ENCODE data around the gene TRIM47. TPM values are rescaled to one million over a fixed set of nuclear protein-coding genes. Genes with fewer than 3 reads are reported as not detected.

TRIM47 gene
- total and polyA plus RNA-seq, 2 of the 13 experiments (the other 11 are each of a cell fraction or from before 2014, with no cell fraction given), result 33.5 to 82.0 TPM

- no peak for TF ChIP-seq ZNF598 (CRISPR knock-in tag; IDR thresholded peaks at IDR 0.05; ENCODE audit: borderline replicate concordance)
- TF ChIP-seq ZNF772 (CRISPR knock-in tag; IDR thresholded peaks at IDR 0.05), result no peak
- TF ChIP-seq ZNF317 (CRISPR knock-in tag; IDR thresholded peaks at IDR 0.05), result no peak
- TF ChIP-seq, protein P1, sequence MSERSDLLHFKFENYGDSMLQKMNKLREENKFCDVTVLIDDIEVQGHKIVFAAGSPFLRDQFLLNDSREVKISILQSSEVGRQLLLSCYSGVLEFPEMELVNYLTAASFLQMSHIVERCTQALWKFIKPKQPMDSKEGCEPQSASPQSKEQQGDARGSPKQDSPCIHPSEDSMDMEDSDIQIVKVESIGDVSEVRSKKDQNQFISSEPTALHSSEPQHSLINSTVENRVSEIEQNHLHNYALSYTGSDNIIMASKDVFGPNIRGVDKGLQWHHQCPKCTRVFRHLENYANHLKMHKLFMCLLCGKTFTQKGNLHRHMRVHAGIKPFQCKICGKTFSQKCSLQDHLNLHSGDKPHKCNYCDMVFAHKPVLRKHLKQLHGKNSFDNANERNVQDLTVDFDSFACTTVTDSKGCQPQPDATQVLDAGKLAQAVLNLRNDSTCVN (CRISPR knock-in tag; IDR thresholded peaks at IDR 0.05; ENCODE audit: borderline replicate concordance), result peak; percentile 33; the same call in 1 of the 2 replicates
- TF ChIP-seq ZNF746 (CRISPR knock-in tag; IDR thresholded peaks at IDR 0.05), result no peak
- TF ChIP-seq, protein P2, sequence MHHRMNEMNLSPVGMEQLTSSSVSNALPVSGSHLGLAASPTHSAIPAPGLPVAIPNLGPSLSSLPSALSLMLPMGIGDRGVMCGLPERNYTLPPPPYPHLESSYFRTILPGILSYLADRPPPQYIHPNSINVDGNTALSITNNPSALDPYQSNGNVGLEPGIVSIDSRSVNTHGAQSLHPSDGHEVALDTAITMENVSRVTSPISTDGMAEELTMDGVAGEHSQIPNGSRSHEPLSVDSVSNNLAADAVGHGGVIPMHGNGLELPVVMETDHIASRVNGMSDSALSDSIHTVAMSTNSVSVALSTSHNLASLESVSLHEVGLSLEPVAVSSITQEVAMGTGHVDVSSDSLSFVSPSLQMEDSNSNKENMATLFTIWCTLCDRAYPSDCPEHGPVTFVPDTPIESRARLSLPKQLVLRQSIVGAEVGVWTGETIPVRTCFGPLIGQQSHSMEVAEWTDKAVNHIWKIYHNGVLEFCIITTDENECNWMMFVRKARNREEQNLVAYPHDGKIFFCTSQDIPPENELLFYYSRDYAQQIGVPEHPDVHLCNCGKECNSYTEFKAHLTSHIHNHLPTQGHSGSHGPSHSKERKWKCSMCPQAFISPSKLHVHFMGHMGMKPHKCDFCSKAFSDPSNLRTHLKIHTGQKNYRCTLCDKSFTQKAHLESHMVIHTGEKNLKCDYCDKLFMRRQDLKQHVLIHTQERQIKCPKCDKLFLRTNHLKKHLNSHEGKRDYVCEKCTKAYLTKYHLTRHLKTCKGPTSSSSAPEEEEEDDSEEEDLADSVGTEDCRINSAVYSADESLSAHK (CRISPR knock-in tag; IDR thresholded peaks at IDR 0.05; ENCODE audit: borderline replicate concordance), result no peak
- TF ChIP-seq, protein P3, sequence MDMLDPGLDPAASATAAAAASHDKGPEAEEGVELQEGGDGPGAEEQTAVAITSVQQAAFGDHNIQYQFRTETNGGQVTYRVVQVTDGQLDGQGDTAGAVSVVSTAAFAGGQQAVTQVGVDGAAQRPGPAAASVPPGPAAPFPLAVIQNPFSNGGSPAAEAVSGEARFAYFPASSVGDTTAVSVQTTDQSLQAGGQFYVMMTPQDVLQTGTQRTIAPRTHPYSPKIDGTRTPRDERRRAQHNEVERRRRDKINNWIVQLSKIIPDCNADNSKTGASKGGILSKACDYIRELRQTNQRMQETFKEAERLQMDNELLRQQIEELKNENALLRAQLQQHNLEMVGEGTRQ (IDR thresholded peaks at IDR 0.05; ENCODE audit: low read depth, low read length), result no peak
- TF ChIP-seq, protein P3 (CRISPR knock-in tag; IDR thresholded peaks at IDR 0.05; ENCODE audit: borderline replicate concordance), result no peak
- no peak for TF ChIP-seq ONECUT2 (CRISPR knock-in tag; IDR thresholded peaks at IDR 0.05)
- peak; percentile 7 for TF ChIP-seq TEAD3 (CRISPR knock-in tag; optimal IDR thresholded peaks at IDR 0.05; ENCODE audit: borderline replicate concordance)
- TF ChIP-seq TBX2 (CRISPR knock-in tag; IDR thresholded peaks at IDR 0.05; ENCODE audit: borderline replicate concordance), result peak; percentile 8
- TF ChIP-seq RARA (CRISPR knock-in tag; IDR thresholded peaks at IDR 0.05), result no peak; the same call in 1 of the 2 replicates
- 0 out of 2 replicates have a peak, but pooled peaks have one; percentile 50 for TF ChIP-seq ZNF704 (CRISPR knock-in tag; IDR thresholded peaks at IDR 0.05; ENCODE audit: borderline replicate concordance)
- no peak for TF ChIP-seq ZNF570 (CRISPR knock-in tag; IDR thresholded peaks at IDR 0.05; ENCODE audit: borderline replicate concordance)
- no peak for TF ChIP-seq TCF12 (IDR thresholded peaks at IDR 0.05)
- TF ChIP-seq TCF12 (CRISPR knock-in tag; IDR thresholded peaks at IDR 0.05), result peak; percentile 38; the same call in 1 of the 2 replicates
- no peak for TF ChIP-seq PAX8 (CRISPR knock-in tag; IDR thresholded peaks at IDR 0.05; ENCODE audit: borderline replicate concordance)
- no peak for TF ChIP-seq HHEX (CRISPR knock-in tag; IDR thresholded peaks at IDR 0.05)
- no peak for TF ChIP-seq NFIB (CRISPR knock-in tag; IDR thresholded peaks at IDR 0.05; ENCODE audit: borderline replicate concordance)
- TF ChIP-seq SP5 (CRISPR knock-in tag; IDR thresholded peaks at IDR 0.05; ENCODE audit: borderline replicate concordance, low read depth), result no peak
- TF ChIP-seq SP140L (CRISPR knock-in tag; IDR thresholded peaks at IDR 0.05; ENCODE audit: borderline replicate concordance), result no peak
- TF ChIP-seq ESRRA (CRISPR knock-in tag; IDR thresholded peaks at IDR 0.05; ENCODE audit: low read depth), result 0 out of 2 replicates have a peak, but pooled peaks have one; percentile 13
- no peak for TF ChIP-seq IKZF1 (IDR thresholded peaks at IDR 0.05)
- TF ChIP-seq NR2F1 (CRISPR knock-in tag; IDR thresholded peaks at IDR 0.05), result no peak; a peak in 1 of 4 replicates
Measured at GRCh38 chr17:75896415-75897159, 18.2 kb upstream of the TRIM47 start, which contains the start of gene TRIM65 (continued).

All from HepG2 (cell line).